Panc1 (cell line): ENCODE measurements around the gene GATA6. TPM values are rescaled to one million over a fixed set of nuclear protein-coding genes. Genes with fewer than 3 reads are reported as not detected.

Experiments used
- ATAC-seq: fragments of 200-7000 bp; cut with Tn5 transposase; 2 replicates; pipeline ENCODE4 v1.9.1; 2020; ENCODE audit warnings: mild to moderate bottlenecking, moderate library complexity
- BruUV-seq: library from RNA; stranded (reverse); fragments of 400-500 nt; replicated peaks from 2 replicates; lab custom pipeline; 2021; lab: Mats Ljungman, UMichigan
- CTCF ChIA-PET: fragments of 300-600 bp; sonication (Branson Sonifier 250); formaldehyde crosslinking; loops from one replicate; lab custom pipeline; 2022; ENCODE audit warnings: antibody characterized with exemption; lab: Charles Lee
- POLR2A ChIA-PET: fragments of 300-600 bp; sonication (Branson Sonifier 250); formaldehyde crosslinking; loops from one replicate; lab custom pipeline; 2022; ENCODE audit warnings: antibody characterized with exemption; lab: Charles Lee
- DNase-seq: peaks from one replicate; pipeline ENCODE4 v3.0.0-alpha.2; 2010; ENCODE audit warnings: low read depth, low spot score
- H3K27ac ChIP-seq: 2 replicates; pipeline ENCODE4 v1.5.1; 2011; ENCODE audit warnings: mild to moderate bottlenecking, low read length, inconsistent platforms
- H3K27me3 ChIP-seq: fragments of 200-500 bp; sonication (Bioruptor generic); 2 replicates; pipeline ENCODE4 v1.6.0; 2014; ENCODE audit warnings: low read length, inconsistent platforms; ENCODE audit not compliant: control insufficient read depth, insufficient read depth
- H3K36me3 ChIP-seq: fragments of 200-500 bp; sonication (Bioruptor generic); 2 replicates; pipeline ENCODE4 v1.5.1; 2014; ENCODE audit warnings: inconsistent platforms, mild to moderate bottlenecking, low read length, moderate library complexity; ENCODE audit not compliant: control insufficient read depth, insufficient read depth
- H3K4me1 ChIP-seq: 2 replicates; pipeline ENCODE4 v1.5.1; 2011; ENCODE audit warnings: inconsistent platforms, mild to moderate bottlenecking, low read length, moderate library complexity; ENCODE audit not compliant: control insufficient read depth, insufficient read depth
- H3K4me3 ChIP-seq, 2 experiments: 2 replicates each; pipeline ENCODE4 v1.5.1; 2011 to 2012; ENCODE audit warnings: low read depth in 2 of 2, low read length in 2 of 2, mild to moderate bottlenecking in 2 of 2, inconsistent platforms in 1 of 2, moderate library complexity in 1 of 2
- H3K9me3 ChIP-seq: fragments of 200-500 bp; sonication (Bioruptor generic); 2 replicates; pipeline ENCODE4 v1.5.1; 2014; ENCODE audit warnings: low read depth, mild to moderate bottlenecking, inconsistent platforms, low read length, moderate library complexity; ENCODE audit not compliant: control insufficient read depth, insufficient read depth
- CTCF ChIP-seq: fragments of 450-650 bp; IDR thresholded peaks from 2 replicates; pipeline ENCODE4 v1.5.1; 2017; ENCODE audit warnings: mild to moderate bottlenecking
- POLR2AphosphoS5 ChIP-seq: IDR thresholded peaks from 2 replicates; pipeline ENCODE4 v1.6.1; 2012; ENCODE audit warnings: mild to moderate bottlenecking, low read depth, low read length, moderate library complexity
- REST ChIP-seq, 2 experiments: IDR thresholded peaks; 2 replicates each; pipeline ENCODE4 v1.6.1; 2011 to 2012; ENCODE audit warnings: low read depth in 2 of 2, control low read depth in 1 of 2, low read length in 1 of 2, mild to moderate bottlenecking in 1 of 2, moderate library complexity in 1 of 2; ENCODE audit not compliant: insufficient read depth in 1 of 2
- SIN3A ChIP-seq: IDR thresholded peaks from 2 replicates; pipeline ENCODE4 v1.6.1; 2012; ENCODE audit warnings: low read depth, mild to moderate bottlenecking, low read length, moderate library complexity, borderline replicate concordance; ENCODE audit not compliant: insufficient read depth
- TCF7L2 ChIP-seq: IDR thresholded peaks from 2 replicates; pipeline ENCODE4 v1.6.1; 2011; ENCODE audit warnings: mild to moderate bottlenecking, low read depth, low read length, inconsistent platforms
- in situ Hi-C: cut with HindIII; loops from 2 replicates; pipeline ENCODE4 v1.10.0; 2016; ENCODE audit warnings: low sequenced_read_pairs, low pct_unique_long_range_greater_than_20kb
- intact Hi-C: fragments of 100-400 bp; cut with micrococcal nuclease; formaldehyde crosslinking; loops from one replicate; pipeline ENCODE4 v1.10.0; 2022; ENCODE audit not compliant: unreplicated experiment
- total RNA-seq: library from RNA; stranded (reverse); gene quantifications from one replicate; pipeline ENCODE4 v1.2.1, GENCODE V29; 2021; ENCODE audit not compliant: unreplicated experiment

GATA6 gene
- total RNA-seq, 1 experiment from 2014 or later: 0.51 TPM

GRCh38 chr18:22179174-22179573 is 9.8 kb downstream of the GATA6 start:
- BruUV-seq: no TSS peak
- Histone ChIP-seq H3K9me3 (no peaks in the 10 kb centered on the region), H3K4me3 (no peak overlapping the region), H3K27ac (no peak overlapping the region), H3K27me3 (peaks cover 40% of the 10 kb centered on the region), H3K36me3 (no peaks in the 10 kb centered on the region), H3K4me1 (peaks cover 4% of the 10 kb centered on the region; the same call in 1 of the 2 replicates)
- POLR2A ChIA-PET: no interaction called here
- in situ Hi-C loops (no loop called here), intact Hi-C loops (loop anchor here (10.0 kb wide), 1 partner anchor 166 kb away; no protein-coding TSS in a partner anchor)
- no peak for DNase-seq
- TF ChIP-seq REST (IDR thresholded peaks at IDR 0.05; ENCODE audit: insufficient read depth in 1 of 2, low read depth in 2 of 2, low read length in 1 of 2): no peak
- no peak for TF ChIP-seq POLR2AphosphoS5
- no peak for TF ChIP-seq SIN3A
- no peak for TF ChIP-seq CTCF
- TF ChIP-seq TCF7L2: no peak
- CTCF ChIA-PET: no interaction called here
- no peak for ATAC-seq

DNA sequence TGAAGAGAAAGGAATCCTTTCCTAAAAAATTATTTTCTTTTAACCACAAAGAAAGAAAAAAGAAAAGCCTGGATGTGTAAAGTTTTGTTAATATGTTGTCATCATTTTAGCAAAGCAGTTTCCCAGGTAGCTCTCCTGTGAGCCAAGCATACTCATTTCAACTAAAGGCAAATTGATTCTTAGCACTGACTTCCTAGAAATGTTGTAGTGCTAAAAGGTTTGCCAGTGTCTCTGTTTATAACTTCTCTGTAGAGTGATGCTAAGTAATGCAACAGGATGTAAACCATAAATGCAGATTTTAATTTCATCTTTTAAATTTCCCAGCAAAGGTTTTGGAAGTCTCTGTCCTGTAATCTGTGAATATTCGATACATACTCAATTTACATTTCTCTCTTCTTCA is 10.2 kb downstream of the GATA6 start:
- intact Hi-C loops: loop anchor here (10.0 kb wide), 1 partner anchor 165 kb away; no protein-coding TSS in a partner anchor
- TF ChIP-seq SIN3A: no peak
- TF ChIP-seq POLR2AphosphoS5: no peak
- no peak for TF ChIP-seq CTCF
- TF ChIP-seq REST (IDR thresholded peaks at IDR 0.05; ENCODE audit: insufficient read depth in 1 of 2, low read depth in 2 of 2, low read length in 1 of 2): no peak
- no TSS peak for BruUV-seq

More for the DNA sequence above, 10.2 kb downstream of the GATA6 start:
- Histone ChIP-seq H3K4me3 (no peak overlapping the region), H3K9me3 (no peaks in the 10 kb centered on the region), H3K4me1 (peaks cover 4% of the 10 kb centered on the region; the same call in 1 of the 2 replicates), H3K27me3 (peaks cover 39% of the 10 kb centered on the region), H3K27ac (no peak overlapping the region), H3K36me3 (no peaks in the 10 kb centered on the region)
- in situ Hi-C loops: no loop called here
- ATAC-seq (no peak), DNase-seq (no peak)
- ChIA-PET POLR2A (no interaction called here), CTCF (no interaction called here)
